ENCODE results near the gene MCM7.

MCM7 gene

GRCh38 chr7:100088621-100089457 lies 12.4 kb downstream of the MCM7 start, which contains the start of gene COPS6:
TSS of gene COPS6 (plus strand) at chr7:100088969. CDS start at chr7:100088991, 22 bp downstream.
- no peaks in the 10 kb centered on the region for H3K27me3 ChIP-seq (ENCODE audit: insufficient read depth, low read length, poor library complexity, severe bottlenecking)
- no peak for TF ChIP-seq EZH2phosphoT487 (IDR thresholded peaks at IDR 0.05; ENCODE audit: borderline replicate concordance)
- no peak for TF ChIP-seq CTCF (conservative IDR thresholded peaks at IDR 0.05; ENCODE audit: low read length)
- peak within 1 kb of the TSS; percentile 96 for H2AFZ ChIP-seq (ENCODE audit: low read length)
- H3F3A ChIP-seq (ENCODE audit: low read depth), result peaks cover 24% of the 10 kb centered on the region; the same call in 1 of the 2 replicates
- H3K9ac ChIP-seq (ENCODE audit: low read depth, low read length, poor library complexity, severe bottlenecking), result peak within 1 kb of the TSS; percentile 97
- H3K36me3 ChIP-seq (ENCODE audit: insufficient read depth, low read length), result peaks cover 31% of the 10 kb centered on the region; the same call in 1 of the 2 replicates
- H3K79me2 ChIP-seq (ENCODE audit: insufficient read depth, low read length), result peaks cover 38% of the 10 kb centered on the region; the same call in 1 of the 2 replicates
- peaks cover 24% of the 10 kb centered on the region for H4K20me1 ChIP-seq (ENCODE audit: insufficient read depth, low read length, poor library complexity, severe bottlenecking)
- peak within 1 kb of the TSS; percentile 97 for H3K4me3 ChIP-seq (ENCODE audit: low read length, poor library complexity, severe bottlenecking)
- H3K4me2 ChIP-seq (ENCODE audit: low read depth, low read length, poor library complexity, severe bottlenecking), result peak within 1 kb of the TSS; percentile 98
- no peaks in the 10 kb centered on the region for H3K9me2 ChIP-seq (replicated peaks; ENCODE audit: low read depth, low read length)
- no peaks in the 10 kb centered on the region for H3K9me3 ChIP-seq (ENCODE audit: insufficient read depth, low read depth, low read length)
- H3K4me1 ChIP-seq (ENCODE audit: insufficient read depth, low read length, poor library complexity, severe bottlenecking), result peaks cover 19% of the 10 kb centered on the region

GRCh38 chr7:100088095-100088620 lies 13.0 kb downstream of the MCM7 start:
- H3K9me2 ChIP-seq (replicated peaks; ENCODE audit: low read depth, low read length), result no peaks in the 10 kb centered on the region
- peak overlapping the region; percentile 96 for H2AFZ ChIP-seq (ENCODE audit: low read length)
- peaks cover 31% of the 10 kb centered on the region; the same call in 1 of the 2 replicates for H3K79me2 ChIP-seq (ENCODE audit: insufficient read depth, low read length)
- peaks cover 17% of the 10 kb centered on the region for H4K20me1 ChIP-seq (ENCODE audit: insufficient read depth, low read length, poor library complexity, severe bottlenecking)
- peaks cover 24% of the 10 kb centered on the region; the same call in 1 of the 2 replicates for H3K36me3 ChIP-seq (ENCODE audit: insufficient read depth, low read length)
- H3K4me1 ChIP-seq (ENCODE audit: insufficient read depth, low read length, poor library complexity, severe bottlenecking), result peaks cover 19% of the 10 kb centered on the region
- H3K9me3 ChIP-seq (ENCODE audit: insufficient read depth, low read depth, low read length), result no peaks in the 10 kb centered on the region
- peak overlapping the region; percentile 98 for H3K4me2 ChIP-seq (ENCODE audit: low read depth, low read length, poor library complexity, severe bottlenecking)
- peaks cover 20% of the 10 kb centered on the region; the same call in 1 of the 2 replicates for H3F3A ChIP-seq (ENCODE audit: low read depth)
- peak overlapping the region; percentile 97 for H3K9ac ChIP-seq (ENCODE audit: low read depth, low read length, poor library complexity, severe bottlenecking)
- TF ChIP-seq CTCF (conservative IDR thresholded peaks at IDR 0.05; ENCODE audit: low read length), result no peak
- TF ChIP-seq EZH2phosphoT487 (IDR thresholded peaks at IDR 0.05; ENCODE audit: borderline replicate concordance), result no peak
- H3K27me3 ChIP-seq (ENCODE audit: insufficient read depth, low read length, poor library complexity, severe bottlenecking), result no peaks in the 10 kb centered on the region
- peak overlapping the region; percentile 97 for H3K4me3 ChIP-seq (ENCODE audit: low read length, poor library complexity, severe bottlenecking)

GRCh38 chr7:100087055-100087750 lies 14.0 kb downstream of the MCM7 start:
- peaks cover 15% of the 10 kb centered on the region; the same call in 1 of the 2 replicates for H3K36me3 ChIP-seq (ENCODE audit: insufficient read depth, low read length)
- no peak overlapping the region for H3K4me3 ChIP-seq (ENCODE audit: low read length, poor library complexity, severe bottlenecking)
- TF ChIP-seq EZH2phosphoT487 (IDR thresholded peaks at IDR 0.05; ENCODE audit: borderline replicate concordance), result no peak
- no peak for TF ChIP-seq CTCF (conservative IDR thresholded peaks at IDR 0.05; ENCODE audit: low read length)
- no peak overlapping the region for H2AFZ ChIP-seq (ENCODE audit: low read length)
- no peaks in the 10 kb centered on the region for H3K9me3 ChIP-seq (ENCODE audit: insufficient read depth, low read depth, low read length)
- 0 out of 2 replicates have a peak, but pooled peaks cover 11% of the 10 kb centered on the region for H3F3A ChIP-seq (ENCODE audit: low read depth)
- no peak overlapping the region for H3K4me2 ChIP-seq (ENCODE audit: low read depth, low read length, poor library complexity, severe bottlenecking)
- peaks cover 9% of the 10 kb centered on the region for H4K20me1 ChIP-seq (ENCODE audit: insufficient read depth, low read length, poor library complexity, severe bottlenecking)
- H3K27me3 ChIP-seq (ENCODE audit: insufficient read depth, low read length, poor library complexity, severe bottlenecking), result no peaks in the 10 kb centered on the region
- H3K79me2 ChIP-seq (ENCODE audit: insufficient read depth, low read length), result peaks cover 28% of the 10 kb centered on the region; the same call in 1 of the 2 replicates
- H3K4me1 ChIP-seq (ENCODE audit: insufficient read depth, low read length, poor library complexity, severe bottlenecking), result peaks cover 19% of the 10 kb centered on the region
- H3K9me2 ChIP-seq (replicated peaks; ENCODE audit: low read depth, low read length), result no peaks in the 10 kb centered on the region
- H3K9ac ChIP-seq (ENCODE audit: low read depth, low read length, poor library complexity, severe bottlenecking), result no peak overlapping the region
